Cardiac muscle cell (in vitro differentiated cells and primary cell): ENCODE data around the gene CNN2. TPM values are rescaled to one million over a fixed set of nuclear protein-coding genes. Genes with fewer than 3 reads are reported as not detected.

Experiments
- DNase-seq, 2 donors: peaks; one replicate each; pipeline versions ENCODE4 v3.0.0 to v3.0.0-alpha.2; 2010 to 2017; ENCODE audit warnings: low read depth in 1 of 2, low spot score in 1 of 2
- H3K27ac ChIP-seq: fragments of 200-600 bp; sonication (generic); 2 replicates; pipeline ENCODE4 v1.5.1; 2016
- H3K27me3 ChIP-seq: fragments of 200-600 bp; sonication (generic); 2 replicates; pipeline ENCODE4 v1.6.0; 2016; ENCODE audit warnings: control low read depth
- H3K36me3 ChIP-seq: fragments of 200-600 bp; sonication (generic); 2 replicates; pipeline ENCODE4 v1.5.1; 2016; ENCODE audit warnings: control low read depth
- H3K4me1 ChIP-seq: fragments of 200-600 bp; sonication (generic); 2 replicates; pipeline ENCODE4 v1.8.1; 2017; ENCODE audit warnings: low read depth, mild to moderate bottlenecking, mixed run types
- H3K4me3 ChIP-seq: fragments of 200-600 bp; sonication (generic); 2 replicates; pipeline ENCODE4 v1.5.1; 2016; ENCODE audit warnings: mild to moderate bottlenecking
- H3K9me3 ChIP-seq: fragments of 200-600 bp; sonication (generic); 2 replicates; pipeline ENCODE4 v1.5.1; 2017; ENCODE audit warnings: low read depth, mild to moderate bottlenecking, control low read depth
- CTCF ChIP-seq: IDR thresholded peaks from 2 replicates; pipeline ENCODE4 v1.5.1; 2012; ENCODE audit warnings: low read depth, mild to moderate bottlenecking, low read length
- polyA plus RNA-seq: library from polyadenylated mRNA; unstranded; fragments of >200 nt; fragmentation: Nextera tagmentation; extraction: Ambion mirVana; gene quantifications from 2 replicates; pipeline ENCODE4 v1.2.1, GENCODE V29; 2016
- total RNA-seq: library from RNA; depleted of rRNA; stranded (reverse); fragments of >200 nt; gene quantifications from 2 replicates; pipeline ENCODE4 v1.2.3, GENCODE V29; 2016

The CNN2 gene
- total and polyA plus RNA-seq, 2 experiments from 2014 or later: 158 to 185 TPM

DNA sequence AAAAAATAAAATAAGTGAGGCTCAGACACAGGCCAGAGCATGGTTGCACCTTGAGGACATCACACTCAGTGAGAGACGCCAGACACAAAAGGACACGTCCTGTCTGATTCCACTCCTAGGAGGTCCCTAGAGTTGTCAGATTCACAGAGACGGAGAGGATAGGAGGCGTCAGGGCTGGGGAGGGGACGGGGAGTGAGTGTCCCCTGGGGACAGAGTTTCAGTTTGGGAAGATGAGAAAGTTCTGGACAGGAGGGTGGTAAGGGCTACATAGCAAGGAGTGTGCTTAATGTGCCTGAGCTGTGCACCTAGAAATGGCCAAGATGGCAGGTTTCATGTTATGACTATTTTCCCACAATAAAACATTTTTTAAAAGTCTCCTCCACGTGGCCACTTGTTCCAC lies 28.3 kb upstream of the CNN2 start:
- Histone ChIP-seq H3K36me3 (no peaks in the 10 kb centered on the region), H3K27me3 (peaks cover 29% of the 10 kb centered on the region), H3K27ac (no peak overlapping the region), H3K9me3 (no peaks in the 10 kb centered on the region), H3K4me3 (no peak overlapping the region), H3K4me1 (no peaks in the 10 kb centered on the region)
- TF ChIP-seq CTCF: no peak
- no peak for DNase-seq

DNA sequence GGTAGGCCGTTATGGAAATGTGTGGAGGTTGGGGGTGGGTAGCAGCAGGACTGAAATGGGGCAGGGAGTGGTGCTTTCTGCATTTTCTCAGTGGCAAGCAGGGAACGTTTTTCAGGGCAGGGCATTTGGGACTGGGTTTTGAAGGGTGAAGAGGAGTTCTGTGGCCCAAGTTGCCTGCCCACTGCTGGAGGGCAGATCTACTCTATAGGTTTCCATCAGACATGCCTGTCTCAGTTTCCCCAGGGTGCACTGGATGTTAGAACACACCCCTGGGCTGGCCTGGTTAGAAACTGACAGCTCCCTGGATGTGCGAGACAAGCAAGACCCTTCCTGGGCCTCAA lies 27.1 kb upstream of the CNN2 start:
- H3K27me3 ChIP-seq: peaks cover 29% of the 10 kb centered on the region
- no peak overlapping the region for H3K27ac ChIP-seq
- H3K4me3 ChIP-seq: no peak overlapping the region
- TF ChIP-seq CTCF: no peak
- no peaks in the 10 kb centered on the region for H3K9me3 ChIP-seq
- H3K4me1 ChIP-seq: no peaks in the 10 kb centered on the region
- H3K36me3 ChIP-seq: no peaks in the 10 kb centered on the region
- no peak for DNase-seq

DNA sequence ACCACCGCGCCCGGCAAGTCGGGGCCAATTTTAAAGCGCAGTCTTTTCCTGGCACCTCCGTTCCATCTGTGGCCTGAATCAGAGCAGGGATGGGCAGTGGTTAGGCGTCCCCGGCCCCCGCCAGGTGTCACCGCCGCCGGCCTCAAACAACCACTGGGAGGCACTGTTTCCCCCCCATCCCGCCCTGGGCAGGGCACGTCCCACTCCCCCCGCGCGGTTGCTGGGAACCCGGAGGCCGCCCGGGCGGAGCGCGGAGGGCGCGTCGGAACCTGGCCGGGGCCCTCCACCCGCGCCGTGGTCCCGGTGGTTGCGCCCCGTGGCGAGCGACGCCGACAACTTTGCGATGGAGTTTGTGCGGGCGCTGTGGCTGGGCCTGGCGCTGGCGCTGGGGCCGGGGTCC lies 26.3 kb upstream of the CNN2 start, which contains the start of gene GRIN3B:
Gene GRIN3B, plus strand, starts transcription at position 325 of the 400 bp plus-strand sequence. Its CDS starts 19 bp downstream, at position 344.
- Histone ChIP-seq H3K9me3 (no peaks in the 10 kb centered on the region), H3K4me3 (peak within 1 kb of the TSS; percentile 35), H3K27me3 (peaks cover 29% of the 10 kb centered on the region), H3K36me3 (no peaks in the 10 kb centered on the region), H3K27ac (no peak within 1 kb of the TSS), H3K4me1 (no peaks in the 10 kb centered on the region)
- peak; percentile 50 to 85 for DNase-seq
- peak; percentile 36 for TF ChIP-seq CTCF

- no peak for DNase-seq
- Histone ChIP-seq H3K4me1 (no peaks in the 10 kb centered on the region), H3K9me3 (no peaks in the 10 kb centered on the region), H3K36me3 (no peaks in the 10 kb centered on the region), H3K27ac (no peak overlapping the region), H3K4me3 (peak overlapping the region; percentile 35), H3K27me3 (peaks cover 29% of the 10 kb centered on the region)
- TF ChIP-seq CTCF: no peak
Observed at GRCh38 chr19:1000591-1001537, 25.5 kb upstream of the CNN2 start.

DNA sequence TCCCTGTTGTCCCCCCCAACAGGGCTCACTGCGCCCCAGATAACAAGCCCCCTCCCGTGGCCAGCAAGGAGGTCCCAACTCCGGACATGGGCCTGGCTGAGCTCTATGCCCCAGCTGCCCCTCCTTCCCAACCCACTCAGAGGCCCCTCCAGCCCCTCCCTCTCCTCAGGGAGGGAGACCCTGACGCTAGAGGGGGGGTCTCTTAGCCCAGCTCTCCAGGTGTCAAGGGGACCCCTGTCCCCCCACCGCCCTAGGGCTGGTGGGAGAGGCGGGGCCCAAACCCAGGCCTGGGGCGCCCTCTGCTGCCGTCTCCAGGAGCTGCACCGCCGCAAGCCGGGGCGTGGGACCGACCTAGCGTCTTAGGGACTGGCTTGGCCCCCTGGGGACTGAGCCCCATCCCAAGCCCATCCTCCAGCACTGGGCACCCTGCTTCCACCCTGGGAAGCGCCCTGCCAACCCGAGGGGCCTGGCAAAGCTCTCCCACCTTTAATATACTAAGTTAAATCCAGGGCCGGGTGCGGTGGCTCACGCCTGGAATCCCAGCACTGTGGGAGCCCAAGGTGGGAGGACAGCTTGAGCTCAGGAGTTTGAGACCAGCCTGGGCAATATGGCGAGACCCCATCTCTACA lies 24.8 kb upstream of the CNN2 start:
- TF ChIP-seq CTCF: peak; percentile 78
- Histone ChIP-seq H3K27ac (no peak overlapping the region), H3K4me1 (no peaks in the 10 kb centered on the region), H3K36me3 (no peaks in the 10 kb centered on the region), H3K27me3 (peaks cover 29% of the 10 kb centered on the region), H3K9me3 (no peaks in the 10 kb centered on the region), H3K4me3 (no peak overlapping the region)
- DNase-seq: peak; percentile 31 to 71
